ENCODE data around the gene ABLIM2. TPM values are rescaled to one million over a fixed set of nuclear protein-coding genes. Genes with fewer than 3 reads are reported as not detected.

Gene ABLIM2
- total RNA-seq, 1 experiment from 2014 or later: 2.7 TPM

DNA sequence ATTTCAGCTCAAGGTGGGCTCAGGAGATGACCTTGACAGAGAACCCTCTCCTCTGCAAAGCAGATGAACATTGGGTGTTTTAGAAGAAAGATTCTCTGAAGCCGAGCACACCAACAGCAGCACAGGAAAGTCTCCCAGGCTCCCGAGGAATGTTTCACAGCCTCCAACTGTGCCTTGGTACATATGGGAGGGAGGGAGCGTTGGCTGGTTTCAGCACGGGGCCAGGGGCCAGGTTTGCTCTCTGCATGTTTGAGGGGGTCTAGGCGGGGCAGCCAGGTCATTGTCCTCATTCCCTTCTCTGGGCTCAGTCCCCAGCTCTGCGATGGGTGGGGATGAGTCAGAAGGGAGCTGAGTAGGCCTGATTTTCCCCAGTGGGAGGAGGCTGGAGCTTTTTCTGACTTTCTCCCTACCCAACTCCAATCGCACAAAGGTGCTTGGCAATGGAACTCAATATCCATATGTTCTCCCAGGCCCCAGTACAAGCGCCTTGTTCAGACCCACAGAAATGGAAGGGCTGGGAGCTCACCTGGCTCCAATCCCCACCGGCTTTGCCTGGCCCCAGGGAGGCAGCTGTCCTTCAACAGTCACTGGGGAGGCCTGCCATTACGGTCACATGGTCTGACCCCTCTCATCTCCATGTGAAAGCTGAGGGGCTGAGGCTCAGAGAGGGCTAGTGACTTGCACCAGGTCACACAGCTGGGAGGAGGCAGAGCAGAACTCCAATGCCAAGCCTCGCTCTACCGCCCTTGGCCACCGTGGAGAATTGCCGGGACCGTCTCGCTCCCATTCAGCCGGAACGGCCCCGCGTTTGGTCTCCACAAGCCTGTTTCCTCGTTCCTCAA lies 110.6 kb downstream of the ABLIM2 start:
- Histone ChIP-seq H3K27ac (ENCODE audit: low read depth, low read length, poor library complexity, severe bottlenecking) (no peak overlapping the region), H3K27me3 (replicated peaks; ENCODE audit: insufficient read depth, low read depth, low read length, poor library complexity) (no peaks in the 10 kb centered on the region), H3K4me3 (ENCODE audit: low read depth, low read length, poor library complexity, severe bottlenecking) (no peak overlapping the region), H3K9me3 (ENCODE audit: low read depth, low read length, poor library complexity, severe bottlenecking) (no peaks in the 10 kb centered on the region), H3K36me3 (ENCODE audit: insufficient read depth, low read length, poor library complexity, severe bottlenecking) (no peaks in the 10 kb centered on the region), H3K4me1 (ENCODE audit: insufficient read depth, low read length, poor library complexity, severe bottlenecking) (peaks cover 9% of the 10 kb centered on the region)
- intact Hi-C loops (cut with micrococcal nuclease; ENCODE audit: unreplicated experiment): no loop called here
- BruUV-seq (replicated peaks): no TSS peak
- POLR2A ChIA-PET (ENCODE audit: low non-redundant PET): no interaction called here
- no peak for DNase-seq (ENCODE audit: low spot score)
- TF ChIP-seq, protein P1, sequence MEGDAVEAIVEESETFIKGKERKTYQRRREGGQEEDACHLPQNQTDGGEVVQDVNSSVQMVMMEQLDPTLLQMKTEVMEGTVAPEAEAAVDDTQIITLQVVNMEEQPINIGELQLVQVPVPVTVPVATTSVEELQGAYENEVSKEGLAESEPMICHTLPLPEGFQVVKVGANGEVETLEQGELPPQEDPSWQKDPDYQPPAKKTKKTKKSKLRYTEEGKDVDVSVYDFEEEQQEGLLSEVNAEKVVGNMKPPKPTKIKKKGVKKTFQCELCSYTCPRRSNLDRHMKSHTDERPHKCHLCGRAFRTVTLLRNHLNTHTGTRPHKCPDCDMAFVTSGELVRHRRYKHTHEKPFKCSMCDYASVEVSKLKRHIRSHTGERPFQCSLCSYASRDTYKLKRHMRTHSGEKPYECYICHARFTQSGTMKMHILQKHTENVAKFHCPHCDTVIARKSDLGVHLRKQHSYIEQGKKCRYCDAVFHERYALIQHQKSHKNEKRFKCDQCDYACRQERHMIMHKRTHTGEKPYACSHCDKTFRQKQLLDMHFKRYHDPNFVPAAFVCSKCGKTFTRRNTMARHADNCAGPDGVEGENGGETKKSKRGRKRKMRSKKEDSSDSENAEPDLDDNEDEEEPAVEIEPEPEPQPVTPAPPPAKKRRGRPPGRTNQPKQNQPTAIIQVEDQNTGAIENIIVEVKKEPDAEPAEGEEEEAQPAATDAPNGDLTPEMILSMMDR (conservative IDR thresholded peaks at IDR 0.05; ENCODE audit: low read depth, low read length): no peak
- no peak for TF ChIP-seq EZH2 (IDR thresholded peaks at IDR 0.05; ENCODE audit: borderline replicate concordance, low read depth, low read length, poor library complexity, severe bottlenecking)
- CTCF ChIA-PET: no interaction called here

DNA sequence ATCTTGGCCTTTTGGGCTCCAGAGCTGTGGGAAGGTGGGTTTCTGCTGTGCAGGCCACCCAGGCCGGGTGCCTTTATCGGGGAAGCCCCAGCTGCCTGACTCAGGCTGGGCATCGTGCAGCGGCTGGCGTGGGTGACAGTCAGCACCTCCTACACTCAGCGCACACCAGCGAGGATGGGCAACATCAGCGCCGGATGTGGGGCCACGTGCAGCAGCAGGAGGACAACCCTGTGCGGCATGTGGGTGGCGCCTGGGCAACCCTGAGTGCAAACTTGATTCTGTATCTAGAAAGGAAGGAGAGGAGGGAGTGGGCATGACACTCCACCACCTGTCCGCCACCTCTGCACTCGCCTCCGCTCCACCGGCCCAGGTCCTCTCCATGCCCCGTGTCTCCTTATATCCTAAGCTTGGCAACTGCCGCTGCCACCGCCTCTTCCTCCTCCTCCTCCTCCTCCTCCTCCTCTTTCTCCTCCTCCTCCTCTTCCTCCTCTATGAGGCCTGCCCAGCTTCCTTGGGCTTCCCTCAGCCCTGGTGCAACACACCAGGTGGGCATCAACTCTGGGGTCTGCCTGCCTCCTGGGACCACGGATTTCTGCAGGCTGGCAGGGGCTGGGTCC lies 111.6 kb downstream of the ABLIM2 start:
- intact Hi-C loops (cut with micrococcal nuclease; ENCODE audit: unreplicated experiment): no loop called here
- ChIA-PET POLR2A (ENCODE audit: low non-redundant PET) (no interaction called here), CTCF (no interaction called here)
- Histone ChIP-seq H3K27ac (ENCODE audit: low read depth, low read length, poor library complexity, severe bottlenecking) (no peak overlapping the region), H3K4me3 (ENCODE audit: low read depth, low read length, poor library complexity, severe bottlenecking) (no peak overlapping the region), H3K9me3 (ENCODE audit: low read depth, low read length, poor library complexity, severe bottlenecking) (no peaks in the 10 kb centered on the region), H3K4me1 (ENCODE audit: insufficient read depth, low read length, poor library complexity, severe bottlenecking) (peaks cover 9% of the 10 kb centered on the region), H3K36me3 (ENCODE audit: insufficient read depth, low read length, poor library complexity, severe bottlenecking) (no peaks in the 10 kb centered on the region), H3K27me3 (replicated peaks; ENCODE audit: insufficient read depth, low read depth, low read length, poor library complexity) (no peaks in the 10 kb centered on the region)
- DNase-seq (ENCODE audit: low spot score): no peak
- TF ChIP-seq EZH2 (IDR thresholded peaks at IDR 0.05; ENCODE audit: borderline replicate concordance, low read depth, low read length, poor library complexity, severe bottlenecking): no peak
- TF ChIP-seq, protein P1 (conservative IDR thresholded peaks at IDR 0.05; ENCODE audit: low read depth, low read length): no peak
- BruUV-seq (replicated peaks): no TSS peak

DNA sequence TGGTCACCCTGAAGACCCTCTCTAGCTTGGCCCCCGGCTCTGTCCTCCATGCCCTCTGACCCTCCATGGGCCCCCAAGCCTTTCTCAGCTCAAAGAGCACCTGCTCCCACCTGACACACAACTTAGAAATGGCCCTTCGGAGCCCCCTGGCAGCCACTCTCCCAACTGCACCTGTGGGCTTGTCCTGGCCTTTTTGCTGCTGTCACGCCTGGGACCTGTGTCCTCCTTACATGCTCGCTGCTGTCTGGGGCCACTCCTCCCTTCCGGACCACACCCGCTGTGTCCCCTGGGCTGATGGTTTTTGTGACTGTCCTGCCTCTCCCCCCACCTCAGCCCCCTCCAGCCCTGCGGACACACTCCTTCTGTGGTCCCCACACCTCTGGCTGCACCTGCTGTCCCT lies 112.7 kb downstream of the ABLIM2 start:
- ChIA-PET CTCF (interaction anchor here (0.6 kb wide), 1 partner anchor 296 kb away, joined by 3 read pairs; no protein-coding TSS in a partner anchor), POLR2A (ENCODE audit: low non-redundant PET) (no interaction called here)
- Histone ChIP-seq H3K36me3 (ENCODE audit: insufficient read depth, low read length, poor library complexity, severe bottlenecking) (no peaks in the 10 kb centered on the region), H3K9me3 (ENCODE audit: low read depth, low read length, poor library complexity, severe bottlenecking) (no peaks in the 10 kb centered on the region), H3K4me3 (ENCODE audit: low read depth, low read length, poor library complexity, severe bottlenecking) (no peak overlapping the region), H3K27ac (ENCODE audit: low read depth, low read length, poor library complexity, severe bottlenecking) (no peak overlapping the region), H3K4me1 (ENCODE audit: insufficient read depth, low read length, poor library complexity, severe bottlenecking) (peaks cover 5% of the 10 kb centered on the region), H3K27me3 (replicated peaks; ENCODE audit: insufficient read depth, low read depth, low read length, poor library complexity) (no peaks in the 10 kb centered on the region)
- no peak for TF ChIP-seq EZH2 (IDR thresholded peaks at IDR 0.05; ENCODE audit: borderline replicate concordance, low read depth, low read length, poor library complexity, severe bottlenecking)
- TF ChIP-seq, protein P1 (conservative IDR thresholded peaks at IDR 0.05; ENCODE audit: low read depth, low read length): no peak
- intact Hi-C loops (cut with micrococcal nuclease; ENCODE audit: unreplicated experiment): no loop called here
- DNase-seq (ENCODE audit: low spot score): no peak
- no TSS peak for BruUV-seq (replicated peaks)
